ENCODE measurements around the gene DBH.

The DBH gene

DNA sequence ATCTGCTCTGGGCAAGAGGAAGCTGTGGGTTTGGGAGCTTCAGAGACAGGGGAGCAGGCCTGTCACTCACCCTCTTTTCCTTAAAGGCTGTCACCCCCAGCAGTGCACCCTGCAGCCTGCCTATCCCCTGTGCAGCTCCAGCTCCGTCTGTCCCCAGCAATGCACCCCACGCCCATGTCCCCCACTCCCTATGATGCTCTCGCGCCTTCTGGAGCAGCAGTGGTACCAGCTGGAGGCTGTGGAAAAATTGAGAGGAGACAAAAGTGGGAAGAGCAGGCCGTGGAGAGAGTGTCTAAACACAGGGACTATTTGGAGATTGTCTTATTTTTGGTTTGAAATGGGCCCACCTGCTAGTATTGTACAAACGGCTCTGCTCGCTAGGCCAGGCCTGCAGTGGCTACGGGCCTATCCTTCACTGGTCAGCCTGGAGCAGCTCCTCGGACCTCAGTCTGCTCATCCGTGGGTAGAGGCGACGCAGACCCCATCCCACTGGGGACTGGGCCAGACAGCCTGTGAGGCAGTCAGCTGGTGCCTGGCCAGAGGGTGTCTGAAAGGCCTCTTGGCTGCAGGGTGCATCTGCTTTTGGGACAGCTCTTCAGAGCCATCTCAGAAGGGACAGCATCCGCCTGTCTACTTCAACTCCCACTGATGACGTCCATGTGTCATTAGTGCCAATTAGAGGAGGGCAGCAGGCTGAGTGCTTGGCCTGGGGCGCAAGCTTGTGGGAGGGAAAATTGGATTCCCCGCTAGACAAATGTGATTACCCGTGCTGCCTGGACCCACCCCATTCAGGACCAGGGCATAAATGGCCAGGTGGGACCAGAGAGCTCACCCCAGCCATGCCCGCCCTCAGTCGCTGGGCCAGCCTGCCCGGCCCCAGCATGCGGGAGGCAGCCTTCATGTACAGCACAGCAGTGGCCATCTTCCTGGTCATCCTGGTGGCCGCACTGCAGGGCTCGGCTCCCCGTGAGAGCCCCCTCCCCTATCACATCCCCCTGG is at the start of gene DBH:
DBH (plus strand) TSS at position 831 of the 999 bp plus-strand sequence; CDS start at position 840, 9 bp downstream.
- DNase-seq = no peak

DNA sequence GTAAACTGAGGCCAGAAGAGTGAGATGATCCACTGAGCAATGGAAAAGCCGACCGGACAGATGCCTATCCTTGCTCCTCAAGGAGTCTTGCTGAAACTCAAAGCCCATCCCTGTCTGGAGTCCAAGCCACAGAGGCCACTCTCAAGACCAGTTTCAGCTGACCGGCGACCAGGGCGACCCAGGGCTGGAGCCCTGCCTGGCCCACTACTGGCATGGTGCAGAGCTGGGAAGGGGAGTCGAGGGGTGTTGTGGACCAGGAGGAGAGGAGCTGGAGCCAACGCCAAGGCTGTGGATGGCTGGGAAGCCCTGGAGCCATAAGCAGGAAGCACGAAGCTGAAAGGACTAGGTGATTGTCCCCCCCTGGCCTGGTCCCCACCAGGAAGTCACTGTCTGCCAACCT is 49.1 kb upstream of the DBH start:
- no peak for DNase-seq

DNA sequence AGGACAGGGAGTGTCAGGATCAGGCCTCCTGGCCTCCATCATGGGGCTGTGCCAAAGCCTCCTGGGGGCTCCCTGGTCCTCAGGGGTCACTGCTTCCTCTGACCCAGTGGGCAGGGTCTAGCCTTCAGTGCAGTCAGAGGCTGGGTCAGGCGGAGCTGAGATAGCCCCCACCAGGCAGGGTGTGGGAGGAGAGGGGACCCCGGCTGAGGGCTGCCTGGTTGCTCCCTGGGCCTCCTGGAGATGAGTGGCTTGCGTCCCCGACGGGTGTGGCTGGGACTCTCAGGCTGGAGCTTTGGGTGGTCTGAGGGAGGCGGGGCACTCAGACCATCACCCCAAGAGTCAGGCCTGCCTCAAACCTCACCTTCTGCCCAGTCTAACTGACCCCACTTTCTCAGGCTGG is 48.7 kb upstream of the DBH start:
- DNase-seq = no peak

DNA sequence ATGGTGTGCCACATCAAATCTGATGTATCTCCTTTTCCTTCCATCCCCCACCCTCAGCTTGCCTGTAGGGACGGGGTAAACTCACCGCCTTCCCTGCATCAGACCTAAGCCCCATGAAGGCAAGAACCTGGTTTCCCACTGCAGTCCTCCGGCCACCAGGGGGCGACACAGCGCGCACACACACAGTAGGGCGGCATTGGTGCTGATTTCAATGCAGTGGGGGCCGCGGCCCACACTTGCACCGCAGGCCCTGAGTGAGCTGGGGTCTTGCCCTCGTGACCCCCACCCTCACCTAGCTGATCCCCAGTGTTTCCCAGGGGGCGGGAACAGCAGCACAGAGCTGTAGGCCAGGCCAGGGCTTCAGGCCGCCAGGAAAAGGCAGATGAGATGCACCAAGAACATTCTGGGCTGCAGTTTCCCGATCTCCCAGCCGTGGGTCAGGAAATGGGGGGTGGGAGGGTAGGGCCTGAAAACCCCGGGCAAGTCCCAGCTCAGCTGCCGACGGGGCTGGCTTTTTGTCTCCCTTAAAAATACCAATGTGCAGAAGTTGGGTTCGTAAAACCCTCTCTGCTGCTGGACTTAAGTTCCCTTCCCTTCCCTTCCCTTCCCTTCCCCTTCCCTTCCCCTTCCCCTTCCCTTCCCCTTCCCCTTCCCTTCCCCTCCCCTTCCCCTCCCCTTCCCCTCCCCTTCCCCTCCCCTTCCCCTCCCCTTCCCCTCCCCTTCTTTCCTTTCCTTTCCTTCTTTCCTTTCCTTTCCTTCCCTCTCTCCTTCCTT is 46.5 kb upstream of the DBH start:
- no peak for DNase-seq

DNA sequence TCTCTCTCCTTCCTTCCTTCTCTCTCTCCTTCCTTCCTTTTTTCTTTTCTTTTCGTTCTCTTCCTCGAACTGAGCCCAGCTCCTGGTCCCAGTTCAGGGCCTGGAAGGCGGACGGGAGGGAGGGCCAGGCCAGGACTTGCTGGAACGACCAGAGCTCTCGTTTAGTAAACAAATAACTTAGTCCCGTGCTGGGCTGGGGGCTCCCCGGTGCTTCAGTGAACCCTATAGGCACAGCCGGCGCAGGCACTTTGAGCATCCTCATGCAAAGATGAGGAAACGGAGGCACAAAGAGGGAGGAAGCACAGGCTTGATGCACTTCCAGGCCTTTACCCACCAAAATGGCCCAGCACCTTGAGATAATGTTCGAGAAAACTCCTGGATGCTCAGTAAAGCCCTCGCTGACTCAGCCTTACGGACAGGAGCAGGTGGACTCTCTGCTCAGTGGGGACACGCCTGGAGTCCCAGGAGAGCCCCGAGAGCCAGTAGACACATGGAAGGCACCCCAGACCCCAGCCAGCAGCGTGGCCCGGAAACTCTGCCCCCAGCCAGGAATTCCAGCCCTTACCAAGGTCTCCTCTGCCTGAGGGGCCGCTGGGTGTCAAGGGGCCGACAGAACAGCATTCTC is 45.8 kb upstream of the DBH start:
- DNase-seq = no peak

DNA sequence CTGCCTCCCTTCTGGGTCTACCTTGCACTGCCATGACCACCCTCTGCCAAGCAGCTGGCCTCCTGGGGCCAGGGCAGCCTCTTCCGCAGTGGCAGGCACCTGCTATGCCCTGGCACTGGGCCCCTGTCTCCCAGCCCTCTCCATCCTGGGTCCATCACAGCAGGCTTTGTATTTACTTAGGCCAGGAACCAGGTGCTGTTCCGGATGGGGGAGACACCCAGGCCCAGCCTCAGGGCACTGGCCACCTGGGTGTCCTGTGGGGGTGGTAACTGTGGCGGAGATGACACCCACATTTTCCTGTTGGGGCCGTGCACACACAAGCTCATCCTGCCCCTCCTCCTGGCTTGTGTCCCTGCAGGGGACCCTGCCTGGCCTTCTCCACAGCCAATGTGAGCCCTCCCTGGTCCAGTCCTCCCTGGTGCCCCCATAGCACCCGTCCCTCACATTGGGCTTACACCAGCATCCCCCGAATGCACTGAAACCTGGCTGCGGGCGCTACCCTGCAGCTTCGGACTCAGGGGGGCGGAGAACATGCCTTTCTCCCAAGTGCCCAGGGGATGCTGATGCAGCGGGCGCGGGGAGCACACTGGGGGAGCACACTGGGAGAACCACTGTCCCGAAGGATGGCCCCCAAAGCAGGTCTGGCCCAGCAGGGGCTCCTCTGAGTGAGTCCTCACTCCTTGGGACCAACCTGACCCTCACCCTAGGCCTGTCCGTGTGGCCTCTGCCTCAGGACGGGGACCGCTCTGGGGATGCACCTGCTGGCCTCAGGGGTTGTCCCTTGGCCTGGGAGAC is 44.9 kb upstream of the DBH start:
- no peak for DNase-seq

DNA sequence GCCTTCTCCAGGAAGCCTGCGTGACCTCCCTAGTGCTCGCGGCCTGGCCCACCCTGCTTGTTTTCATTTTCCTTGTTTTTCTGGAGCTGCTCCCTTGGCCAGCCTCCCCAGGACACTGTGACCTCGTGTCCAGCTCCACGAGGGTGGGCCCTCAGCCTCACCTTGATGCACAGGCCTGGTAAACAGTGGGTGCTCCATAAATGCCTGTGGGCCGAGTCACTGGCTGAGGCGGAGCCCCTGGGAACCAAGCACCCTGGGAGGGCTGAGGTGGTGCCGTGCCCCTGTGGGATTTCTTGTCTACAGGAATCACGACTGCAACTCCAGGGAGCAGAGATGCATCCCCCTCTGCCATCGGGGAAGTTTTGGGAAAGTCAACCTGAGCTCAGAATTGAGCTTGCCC is 44.2 kb upstream of the DBH start:
- no peak for DNase-seq

DNA sequence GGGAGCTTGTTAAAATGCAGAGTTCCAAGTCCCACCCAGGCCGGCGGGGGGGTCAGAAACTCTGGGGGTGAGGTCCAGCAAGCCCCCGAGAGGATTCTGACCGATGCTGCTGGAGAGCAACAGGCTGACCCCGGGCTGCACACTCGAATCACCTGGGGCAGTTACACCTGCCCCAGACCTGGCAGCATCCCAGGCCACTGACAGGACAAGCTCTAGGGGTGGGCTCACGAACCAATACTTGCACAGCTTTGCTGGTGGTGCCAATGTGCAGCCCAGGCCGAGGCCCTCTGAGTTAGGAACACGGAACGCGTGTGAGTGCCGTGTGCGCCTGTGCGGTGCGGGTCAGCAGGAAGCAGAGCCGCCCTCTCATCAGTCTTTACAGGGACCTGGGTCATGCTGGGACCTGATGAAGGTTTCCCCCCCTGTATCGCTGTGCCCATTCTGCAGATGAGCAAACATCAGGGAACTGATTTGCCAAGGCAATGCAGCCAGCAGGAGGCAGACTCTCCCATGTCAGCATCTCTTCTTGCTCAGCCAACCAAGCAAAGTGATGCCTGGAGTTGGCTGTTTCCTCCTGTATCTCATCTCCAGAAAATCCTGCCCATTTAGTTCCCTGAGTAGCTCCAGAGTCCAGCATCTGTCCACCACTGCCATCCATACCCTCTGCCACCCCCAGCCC is 43.3 kb upstream of the DBH start:
- DNase-seq = no peak

DNA sequence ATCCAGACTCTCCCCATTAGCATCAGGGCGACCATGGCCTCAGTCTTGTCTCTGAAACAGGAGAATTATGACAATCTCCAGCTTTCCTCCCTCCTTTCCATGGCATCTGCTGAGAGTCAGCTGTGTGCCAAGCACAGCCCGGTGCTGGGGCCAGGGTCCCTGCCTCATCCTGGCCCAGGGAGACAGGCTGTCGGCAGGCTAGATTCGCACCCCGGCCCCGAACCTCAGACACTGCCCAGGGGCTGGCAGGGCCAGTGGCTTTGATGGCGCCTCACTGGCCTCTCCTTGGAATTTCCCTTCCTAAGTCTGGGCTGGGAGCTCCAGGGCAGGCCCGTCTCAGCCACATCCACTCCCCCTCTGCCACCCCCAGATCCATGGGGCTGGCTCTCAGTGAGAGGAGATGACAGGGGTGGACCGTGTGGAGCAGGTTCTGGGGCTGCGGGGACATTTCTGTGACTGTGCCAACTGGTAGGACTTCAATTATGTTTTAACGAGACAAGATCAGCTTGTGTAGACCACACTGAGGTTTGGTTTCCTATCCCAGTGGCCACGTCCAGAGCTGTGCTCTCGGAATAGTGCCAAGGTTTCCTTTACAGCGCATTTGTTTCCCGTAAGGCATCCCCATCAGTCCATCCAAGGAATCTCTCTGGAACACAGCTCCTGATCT is 42.4 kb upstream of the DBH start:
- no peak for DNase-seq

- DNase-seq = no peak
Measured at GRCh38 chr9:133594310-133594709, 41.9 kb upstream of the DBH start.

DNA sequence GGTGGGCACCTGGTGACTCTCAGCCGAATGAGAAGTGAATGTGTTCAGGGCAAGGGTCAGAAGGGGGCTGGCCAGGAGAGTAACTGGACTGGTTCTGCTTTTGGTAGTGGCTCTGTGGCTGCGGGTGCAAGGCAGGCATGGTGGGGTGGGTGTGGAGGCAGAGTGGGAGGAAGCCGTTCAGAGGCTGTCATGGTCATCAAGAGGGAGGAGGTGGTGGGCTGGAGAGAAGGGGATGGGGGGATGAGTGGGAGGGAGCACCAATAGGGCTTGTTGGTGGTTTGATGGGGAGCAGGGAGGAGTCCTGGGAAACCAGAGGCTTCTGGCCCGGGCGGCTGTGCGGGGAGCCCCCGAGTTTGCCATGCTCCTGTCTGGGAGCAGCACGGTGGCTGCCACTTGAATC is 40.3 kb upstream of the DBH start:
- no peak for DNase-seq

- DNase-seq = no peak
Measured at GRCh38 chr9:133597316-133597957, 38.7 kb upstream of the DBH start.

GRCh38 chr9:133598978-133599377 is 37.2 kb upstream of the DBH start:
- DNase-seq = no peak

DNA sequence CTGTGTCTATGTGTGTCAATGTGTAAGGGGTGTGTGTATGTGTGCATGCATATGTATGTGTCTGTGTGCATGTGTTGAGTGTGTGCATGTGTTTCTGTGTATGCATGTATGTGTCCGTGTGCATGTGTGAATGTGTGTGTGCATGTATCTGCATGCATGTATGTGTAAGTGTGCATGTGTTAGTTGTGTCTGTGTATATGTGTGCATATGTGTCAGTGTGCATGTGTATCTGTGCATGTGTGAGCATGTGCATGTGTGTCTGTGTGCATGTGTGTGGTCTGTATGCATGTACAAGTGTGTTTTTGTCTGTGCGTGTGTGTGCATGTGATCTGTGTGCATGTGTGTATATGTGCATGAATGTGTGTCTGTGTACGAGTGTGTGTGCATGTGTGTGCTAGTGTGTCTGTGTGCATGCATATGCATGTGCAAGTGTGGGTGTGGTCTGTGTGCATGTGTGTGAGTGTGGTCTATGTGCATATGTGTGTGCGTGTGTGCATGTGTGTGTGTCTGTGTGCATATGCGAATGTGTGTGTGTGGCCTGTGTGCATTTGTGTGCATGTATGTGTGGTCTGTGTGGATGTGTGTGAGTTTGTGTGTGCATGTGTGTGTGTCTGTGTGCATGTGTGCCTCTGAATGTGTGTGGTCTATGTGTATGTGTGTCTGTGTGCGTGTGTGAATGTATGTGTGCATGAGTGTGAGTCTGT is 36.5 kb upstream of the DBH start:
- no peak for DNase-seq

DNA sequence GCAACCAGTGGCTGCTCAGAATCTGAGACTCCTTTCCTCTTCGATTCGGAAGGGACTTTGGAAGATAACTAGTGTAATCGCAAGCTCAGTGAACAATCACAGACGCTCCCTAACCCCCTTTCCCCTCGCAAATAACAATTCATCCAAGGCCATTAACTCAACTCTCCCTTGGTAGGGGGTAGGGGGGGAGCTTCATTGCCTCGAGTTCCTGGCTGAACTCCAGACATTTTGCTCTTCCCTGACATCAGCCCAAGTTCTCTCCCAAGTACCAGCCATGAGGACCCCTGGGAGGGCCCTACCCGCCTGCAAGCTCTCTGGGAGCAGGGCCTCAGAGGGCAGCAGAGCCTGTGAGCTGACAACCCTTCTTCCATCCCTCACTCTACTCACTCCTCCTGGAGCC is 35.4 kb upstream of the DBH start:
- DNase-seq = no peak

DNA sequence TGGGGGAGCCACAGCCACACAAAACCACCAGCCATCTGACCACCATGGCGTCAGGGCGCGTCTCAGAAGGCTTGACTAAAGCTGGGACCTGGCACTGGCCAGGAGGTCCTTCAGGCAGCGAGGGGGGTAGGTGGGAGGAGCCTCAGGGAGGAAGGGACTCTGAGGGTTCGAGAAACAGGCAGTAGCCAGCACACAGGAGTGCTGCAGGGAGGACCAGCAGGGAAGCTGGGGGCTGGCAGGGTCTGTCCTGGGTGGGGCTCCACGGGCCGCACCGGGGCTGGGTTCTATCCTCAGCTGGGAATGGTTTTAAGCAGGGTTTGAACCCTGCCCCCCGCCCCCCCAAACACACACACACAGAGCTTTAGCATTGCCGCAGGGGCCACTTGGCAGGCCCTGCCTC is 34.4 kb upstream of the DBH start:
- DNase-seq = no peak

DNA sequence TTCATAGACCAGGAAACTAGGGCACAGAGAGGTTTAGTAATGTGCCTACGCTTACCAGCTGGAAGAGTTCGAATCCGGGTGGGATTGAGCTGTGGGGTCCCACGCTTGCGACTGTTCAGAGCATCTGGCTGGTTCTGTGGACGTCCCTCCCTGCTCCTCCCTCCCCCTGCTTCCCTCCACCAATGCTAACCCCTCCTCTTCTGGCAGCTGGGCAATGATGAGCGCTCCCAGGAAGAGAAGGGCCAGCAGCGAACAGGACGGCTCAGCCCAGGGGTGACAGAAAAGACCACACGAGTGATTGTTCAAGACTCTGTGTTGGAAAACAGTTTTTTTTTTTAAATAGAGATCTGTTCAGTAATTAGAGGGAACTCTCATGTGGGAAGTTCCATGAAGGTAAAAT is 33.9 kb upstream of the DBH start:
- no peak for DNase-seq

- no peak for DNase-seq
Measured at GRCh38 chr9:133603135-133603927, 32.8 kb upstream of the DBH start.

- no peak for DNase-seq
Measured at GRCh38 chr9:133604214-133604613, 31.9 kb upstream of the DBH start.

All from CD4-positive, alpha-beta T cell treated with Interleukin-4 for 4 hours (primary cell).